Measurements from ENCODE around the gene NUTF2. TPM values are rescaled to one million over a fixed set of nuclear protein-coding genes. Genes with fewer than 3 reads are reported as not detected.
"Not testable (repeated sequence)": the region's sequence is repeated elsewhere in the genome, so short reads cannot be mapped to it uniquely, and the experiment has no call there.

Gene NUTF2
- polyA plus RNA-seq, 3 donors: 64.2 to 104 (median 90.3) TPM

DNA sequence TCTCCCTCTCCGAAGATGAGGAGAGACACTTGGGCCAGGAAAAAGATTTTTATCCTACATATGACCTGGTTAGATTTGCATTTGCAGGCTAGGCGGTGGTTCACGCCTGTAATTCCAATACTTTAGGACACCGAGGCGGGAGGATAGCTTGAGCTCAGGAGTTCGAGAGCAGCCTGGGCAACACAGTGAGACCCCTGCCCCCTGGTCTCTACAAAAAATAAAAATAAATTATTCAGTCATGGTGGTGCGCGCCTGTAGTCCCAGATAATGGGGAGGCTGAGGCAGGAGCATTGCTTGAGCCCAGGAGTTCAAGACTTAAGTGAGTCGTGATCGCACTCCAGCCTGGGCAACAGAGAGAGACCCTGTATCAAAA lies 12.5 kb upstream of the NUTF2 start:
- Histone ChIP-seq H4K20me1 (ENCODE audit: insufficient read depth, low read length) (no peaks in the 10 kb centered on the region), H3K36me3 (replicated peaks in 1 of 2; ENCODE audit: control insufficient read depth in 1 of 2, insufficient read depth in 2 of 2, low read length in 2 of 2) (peaks cover 27 to 29% of the 10 kb centered on the region in 2 donors), H3K9me3 (replicated peaks in 1 of 2; ENCODE audit: control insufficient read depth in 1 of 2, insufficient read depth in 1 of 2, low read length in 2 of 2) (no peaks in the 10 kb centered on the region), H3K27ac (ENCODE audit: low read depth in 1 of 2, low read length in 2 of 2) (no peak overlapping the region), H3K4me1 (ENCODE audit: control insufficient read depth in 1 of 2, insufficient read depth in 2 of 2, low read length in 2 of 2) (peaks cover 13 to 20% of the 10 kb centered on the region in 2 donors), H2AFZ (ENCODE audit: insufficient read depth, low read depth, low read length, poor library complexity, severe bottlenecking) (peak overlapping the region; percentile 93), H3K27me3 (ENCODE audit: control insufficient read depth in 2 of 2, insufficient read depth in 2 of 2, low read length in 2 of 2) (no peaks in the 10 kb centered on the region), H3K79me2 (ENCODE audit: insufficient read depth, low read length) (peaks cover 18% of the 10 kb centered on the region), H3K4me2 (replicated peaks; ENCODE audit: extremely low read depth, low read length, poor library complexity, severe bottlenecking) (peak overlapping the region; percentile 93), H3K4me3 (replicated peaks in 1 of 3; ENCODE audit: low read depth in 2 of 3, low read length in 3 of 3) (peak overlapping the region in 1 of 3 experiments; percentile 88), H3K9ac (ENCODE audit: insufficient read depth, low read length, poor library complexity, severe bottlenecking) (peak overlapping the region; percentile 81)
- Mint-ChIP-seq H3K9me3 (no peaks in the 10 kb centered on the region), H3K36me3 (peaks cover 23 to 30% of the 10 kb centered on the region in 2 donors), H3K27me3 (ENCODE audit: low read depth in 3 of 3) (peaks cover 1 to 5% (median 2%) of the 10 kb centered on the region in 3 donors), H3K27ac (no peak overlapping the region), H3K4me3 (no peak overlapping the region), H3K4me1 (peaks cover 10% of the 10 kb centered on the region)
- WGBS (ENCODE audit: insufficient coverage): 89% methylated on average over 3 of the region's 10 CpGs
- intact Hi-C loops (cut with micrococcal nuclease): loop anchor here in 1 of 2 donors (5.0 kb wide), 1 partner anchor 38 kb away; the partner anchor contains the start of gene EDC4
- TF ChIP-seq, protein P1, sequence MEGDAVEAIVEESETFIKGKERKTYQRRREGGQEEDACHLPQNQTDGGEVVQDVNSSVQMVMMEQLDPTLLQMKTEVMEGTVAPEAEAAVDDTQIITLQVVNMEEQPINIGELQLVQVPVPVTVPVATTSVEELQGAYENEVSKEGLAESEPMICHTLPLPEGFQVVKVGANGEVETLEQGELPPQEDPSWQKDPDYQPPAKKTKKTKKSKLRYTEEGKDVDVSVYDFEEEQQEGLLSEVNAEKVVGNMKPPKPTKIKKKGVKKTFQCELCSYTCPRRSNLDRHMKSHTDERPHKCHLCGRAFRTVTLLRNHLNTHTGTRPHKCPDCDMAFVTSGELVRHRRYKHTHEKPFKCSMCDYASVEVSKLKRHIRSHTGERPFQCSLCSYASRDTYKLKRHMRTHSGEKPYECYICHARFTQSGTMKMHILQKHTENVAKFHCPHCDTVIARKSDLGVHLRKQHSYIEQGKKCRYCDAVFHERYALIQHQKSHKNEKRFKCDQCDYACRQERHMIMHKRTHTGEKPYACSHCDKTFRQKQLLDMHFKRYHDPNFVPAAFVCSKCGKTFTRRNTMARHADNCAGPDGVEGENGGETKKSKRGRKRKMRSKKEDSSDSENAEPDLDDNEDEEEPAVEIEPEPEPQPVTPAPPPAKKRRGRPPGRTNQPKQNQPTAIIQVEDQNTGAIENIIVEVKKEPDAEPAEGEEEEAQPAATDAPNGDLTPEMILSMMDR (IDR thresholded peaks at IDR 0.05): no peak
- no peak for DNase-seq

DNA sequence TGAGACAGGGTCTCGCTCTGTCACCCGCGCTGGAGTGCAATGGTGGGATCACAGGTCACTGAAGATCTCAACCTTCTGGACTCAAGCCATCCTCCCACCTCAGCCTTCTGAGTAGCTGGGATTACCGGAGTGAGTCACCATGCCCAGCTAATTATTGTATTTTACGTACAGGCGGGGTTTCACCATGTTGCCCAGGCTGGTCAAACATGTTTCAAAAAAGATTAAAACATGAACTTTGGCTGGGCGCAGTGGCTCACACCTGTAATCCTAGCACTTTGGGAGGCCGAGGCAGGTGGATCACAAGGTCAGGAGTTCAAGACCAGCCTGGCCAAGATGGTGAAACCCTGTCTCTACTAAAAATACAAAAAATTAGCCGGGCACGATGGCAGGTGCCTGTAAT lies 9.5 kb upstream of the NUTF2 start:
- intact Hi-C loops (cut with micrococcal nuclease); H3K4me3 ChIP-seq (replicated peaks in 1 of 3; ENCODE audit: low read depth in 2 of 3, low read length in 3 of 3); H3K36me3 Mint-ChIP-seq; H3K27me3 ChIP-seq (ENCODE audit: control insufficient read depth in 2 of 2, insufficient read depth in 2 of 2, low read length in 2 of 2); H3K27ac Mint-ChIP-seq; H3K9ac ChIP-seq (ENCODE audit: insufficient read depth, low read length, poor library complexity, severe bottlenecking); H3K9me3 ChIP-seq (replicated peaks in 1 of 2; ENCODE audit: control insufficient read depth in 1 of 2, insufficient read depth in 1 of 2, low read length in 2 of 2); H3K4me2 ChIP-seq (replicated peaks; ENCODE audit: extremely low read depth, low read length, poor library complexity, severe bottlenecking); H2AFZ ChIP-seq (ENCODE audit: insufficient read depth, low read depth, low read length, poor library complexity, severe bottlenecking); DNase-seq; H3K27ac ChIP-seq (ENCODE audit: low read depth in 1 of 2, low read length in 2 of 2); H3K4me3 Mint-ChIP-seq; H3K9me3 Mint-ChIP-seq; H3K27me3 Mint-ChIP-seq (ENCODE audit: low read depth in 3 of 3); H3K36me3 ChIP-seq (replicated peaks in 1 of 2; ENCODE audit: control insufficient read depth in 1 of 2, insufficient read depth in 2 of 2, low read length in 2 of 2); H4K20me1 ChIP-seq (ENCODE audit: insufficient read depth, low read length): not testable (repeated sequence)
- peaks cover 13% of the 10 kb centered on the region for H3K4me1 Mint-ChIP-seq
- 100% methylated on average over 6 of the region's 10 CpGs for WGBS (ENCODE audit: insufficient coverage)
- peaks cover 17 to 25% of the 10 kb centered on the region in 2 donors for H3K4me1 ChIP-seq (ENCODE audit: control insufficient read depth in 1 of 2, insufficient read depth in 2 of 2, low read length in 2 of 2)
- peaks cover 15% of the 10 kb centered on the region for H3K79me2 ChIP-seq (ENCODE audit: insufficient read depth, low read length)
